GM18498 (cell line): ENCODE results near the gene POP7.

Experiments
- ATAC-seq: cut with Tn5 transposase; IDR thresholded peaks from one replicate; pipeline ENCODE4 v1.9.1; 2021; ENCODE audit warnings: mild to moderate bottlenecking, moderate library complexity; ENCODE audit not compliant: unreplicated experiment

The POP7 gene

DNA sequence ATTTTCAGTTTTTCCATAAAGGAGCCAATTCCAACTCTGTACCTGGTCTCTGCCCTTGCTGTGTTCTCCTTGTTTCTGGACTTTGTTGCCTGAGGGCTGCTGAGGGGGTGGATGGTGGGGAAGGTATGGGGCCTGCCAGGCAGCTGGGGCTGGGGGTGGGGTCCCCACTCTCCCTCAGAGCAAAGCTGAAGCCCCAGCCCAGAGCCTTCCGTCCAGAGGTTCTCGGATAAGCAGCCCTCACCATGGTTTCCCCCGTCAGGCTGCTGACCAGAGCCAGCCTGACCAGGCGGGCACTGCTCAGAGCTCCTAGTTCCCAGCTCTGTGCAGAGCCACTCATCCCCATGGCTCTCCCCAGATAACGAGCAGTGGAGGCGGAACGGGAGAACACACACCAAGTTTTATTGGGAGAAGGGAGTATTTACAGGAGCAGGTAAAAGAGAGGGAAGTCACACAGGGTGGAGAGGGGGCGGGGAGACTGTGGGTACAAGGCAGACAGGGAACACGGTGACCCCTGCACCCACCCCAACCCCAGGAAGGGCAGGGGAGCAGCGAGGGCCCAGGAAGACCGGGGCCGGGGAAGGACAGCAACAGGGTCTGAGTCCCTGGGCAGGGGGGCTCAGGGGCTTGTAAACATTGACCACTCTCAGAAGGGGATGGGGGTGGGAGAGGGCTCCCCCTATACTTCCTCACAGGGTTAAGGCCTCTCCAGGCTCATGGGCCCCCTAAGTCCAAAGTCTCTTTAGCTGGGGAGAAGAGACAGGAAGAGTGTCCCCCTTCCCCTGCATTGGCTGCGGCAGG is 26.6 kb upstream of the POP7 start:
- no peak for ATAC-seq

- ATAC-seq = no peak
Observed at GRCh38 chr7:100679927-100680575, 25.9 kb upstream of the POP7 start.

DNA sequence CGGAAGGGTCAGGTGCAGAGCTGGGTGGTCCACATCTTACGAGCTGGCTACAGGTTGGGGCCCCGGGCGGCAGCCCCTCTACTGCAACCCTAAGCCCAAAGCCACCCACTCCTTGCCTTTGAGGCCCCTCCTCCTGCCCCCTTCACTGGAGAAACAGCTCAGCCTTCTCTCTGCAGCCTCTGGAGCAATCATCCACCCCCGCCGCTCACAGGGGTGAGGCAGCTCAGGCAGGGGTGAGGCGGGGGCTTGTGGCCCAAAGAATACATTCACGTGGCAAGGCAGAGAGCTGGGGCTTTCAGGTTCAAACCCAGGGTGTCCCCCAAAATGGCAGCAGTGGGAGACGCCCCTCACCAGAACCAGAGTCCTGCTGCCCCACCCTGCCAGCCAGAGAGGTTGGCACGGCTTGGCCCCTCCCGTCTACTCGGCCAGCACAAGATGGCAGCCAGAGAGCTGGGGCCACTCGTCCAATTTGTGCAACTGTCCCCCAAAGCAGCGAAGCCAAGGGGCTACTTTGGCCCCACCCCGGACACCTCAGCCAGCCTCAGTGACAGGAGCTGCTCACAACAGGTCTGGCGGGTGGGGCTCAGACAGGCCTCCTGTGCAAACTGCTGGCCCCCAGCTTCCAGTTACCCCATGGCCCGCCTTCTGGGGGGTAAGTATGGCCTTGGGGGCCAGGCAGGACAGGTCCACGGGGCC is 25.2 kb upstream of the POP7 start:
- ATAC-seq = no peak

DNA sequence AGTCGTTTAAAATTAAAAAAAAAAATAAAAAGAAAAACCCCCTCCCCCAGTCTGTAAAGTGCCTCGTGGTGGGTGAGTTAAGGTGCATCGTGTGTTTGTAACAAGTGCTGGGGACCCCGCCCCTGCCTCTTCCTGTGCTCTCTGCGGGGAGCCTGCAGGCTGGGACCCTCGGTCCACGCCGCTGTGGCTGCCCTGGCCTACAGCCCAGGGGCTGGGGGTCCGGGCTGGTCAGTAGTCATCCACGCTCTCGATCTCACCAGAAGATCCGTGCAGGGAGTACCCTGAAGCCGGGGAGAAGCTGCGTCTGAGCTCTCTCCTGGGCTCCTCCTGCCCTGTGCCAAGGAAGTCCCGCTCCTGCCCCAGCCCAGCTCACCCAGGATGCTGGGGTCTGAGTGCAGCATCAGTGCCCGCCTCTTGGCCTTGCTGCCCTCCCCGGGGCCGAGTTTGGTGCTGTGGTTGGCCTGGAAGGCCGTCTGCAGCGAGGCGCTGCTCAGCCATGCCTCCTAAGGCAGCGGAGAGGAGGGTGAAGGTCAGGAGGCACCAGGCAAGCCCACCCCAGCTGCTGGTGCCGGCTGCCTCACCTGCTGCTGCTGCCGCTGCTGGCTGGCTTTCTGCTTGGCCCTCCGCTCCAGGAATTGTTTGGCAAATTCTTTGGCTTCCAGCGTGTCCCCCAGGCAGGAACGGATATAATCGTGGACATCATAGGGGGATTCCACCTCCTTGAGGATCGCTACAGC is 24.3 kb upstream of the POP7 start:
- no peak for ATAC-seq

GRCh38 chr7:100682228-100682741 is 23.6 kb upstream of the POP7 start:
- no peak for ATAC-seq

- no peak for ATAC-seq
Observed at GRCh38 chr7:100682991-100683658, 22.8 kb upstream of the POP7 start.

DNA sequence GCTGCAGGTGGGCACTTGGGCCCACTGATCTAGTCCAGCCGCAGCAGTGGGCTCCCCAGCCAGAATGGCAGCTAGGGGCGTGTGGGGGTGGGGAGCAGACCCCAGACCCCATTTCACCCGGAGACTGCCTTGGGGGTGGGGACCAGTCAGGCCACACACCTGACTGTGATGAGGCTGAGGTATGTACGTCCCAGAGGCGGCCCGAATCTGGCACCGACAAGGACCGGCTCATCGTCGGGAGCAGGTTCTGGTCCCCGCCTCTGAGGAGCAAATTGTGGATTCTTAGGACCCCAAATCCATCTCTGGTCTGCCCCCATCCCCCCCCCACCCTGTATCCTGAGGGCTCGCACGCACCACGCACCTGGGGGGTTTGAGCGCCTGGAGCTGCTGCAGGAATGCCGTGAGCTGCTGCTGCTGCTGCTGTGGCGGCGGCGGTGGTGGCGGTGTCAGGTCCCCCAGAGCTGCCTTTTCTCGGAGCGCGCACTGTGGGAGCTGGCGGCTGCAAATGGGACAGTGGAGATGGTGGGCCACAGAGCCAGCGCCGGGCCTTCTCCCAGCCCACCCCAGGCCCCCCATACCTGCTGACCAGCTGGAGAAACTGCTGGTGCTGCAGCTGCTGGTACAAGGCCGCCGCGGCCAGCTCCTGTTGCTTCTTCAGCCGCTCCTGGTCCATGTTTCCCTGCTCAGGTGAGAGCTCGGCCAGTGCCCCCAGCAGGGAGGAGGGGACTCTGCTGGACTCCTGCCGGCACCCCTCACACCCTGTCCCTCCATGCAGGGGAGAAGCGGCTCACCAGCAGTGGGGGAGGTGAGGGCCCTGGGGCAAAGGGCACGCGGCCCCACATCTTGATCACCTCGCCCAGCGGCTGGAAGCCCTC is 22.0 kb upstream of the POP7 start:
- ATAC-seq = no peak

DNA sequence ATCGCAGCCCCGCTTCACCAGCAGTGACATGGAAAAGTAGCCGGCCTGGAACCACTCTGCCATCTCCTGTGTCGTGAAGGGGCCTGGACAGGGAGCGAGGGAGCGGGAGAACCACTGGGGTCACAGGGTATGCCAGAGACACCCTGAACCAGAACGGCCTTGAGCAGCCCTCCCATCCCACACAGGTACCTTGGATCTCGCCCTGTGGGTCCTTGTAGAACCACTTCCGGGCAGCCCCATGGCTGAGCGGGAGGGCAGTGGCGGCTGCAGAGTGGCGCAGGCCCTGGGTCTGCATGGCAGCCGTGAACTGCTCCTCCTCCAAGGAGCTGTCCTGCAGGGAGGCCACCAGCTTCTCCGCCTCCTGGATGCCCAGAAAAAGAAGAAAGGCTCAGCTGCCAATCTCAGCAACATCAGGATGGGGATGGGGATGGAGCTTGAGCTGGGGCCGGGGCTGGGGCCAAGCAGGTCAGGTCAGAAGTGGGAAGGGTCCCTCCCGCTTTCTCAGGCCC is 21.3 kb upstream of the POP7 start:
- no peak for ATAC-seq

- ATAC-seq = no peak
Observed at GRCh38 chr7:100685049-100685605, 20.8 kb upstream of the POP7 start.

- ATAC-seq = no peak
Observed at GRCh38 chr7:100685631-100686145, 20.2 kb upstream of the POP7 start.

DNA sequence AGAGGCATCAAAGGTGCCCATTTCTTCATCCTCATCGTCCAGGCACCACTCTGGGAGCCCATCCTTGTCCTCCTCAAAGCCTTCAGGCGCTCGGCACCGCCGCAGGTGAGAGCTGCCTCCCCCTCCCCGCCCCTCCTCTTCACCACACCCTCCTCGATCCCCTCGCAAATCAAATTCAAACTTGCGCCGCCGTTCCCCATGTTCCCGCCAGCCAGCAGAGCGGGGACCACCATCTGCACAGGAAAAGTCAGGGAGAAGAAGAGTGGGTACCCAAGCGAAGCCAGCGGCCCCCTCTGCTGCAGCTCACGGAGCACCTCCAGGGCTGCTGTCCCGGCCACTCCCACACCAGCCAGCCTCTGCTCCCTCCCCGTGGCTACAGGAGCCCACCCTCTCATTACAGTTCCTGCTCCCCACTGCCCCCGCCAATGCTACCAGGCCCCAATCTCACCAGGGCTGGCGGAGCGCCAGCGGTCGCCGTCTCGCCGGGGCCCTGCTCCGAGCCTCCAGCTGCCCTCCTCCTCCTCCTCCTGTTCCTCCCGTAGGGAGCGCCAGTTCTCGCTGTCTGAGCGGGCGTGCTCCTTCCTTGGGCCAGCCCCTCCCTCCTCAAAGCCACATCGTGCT is 19.6 kb upstream of the POP7 start:
- ATAC-seq = no peak

DNA sequence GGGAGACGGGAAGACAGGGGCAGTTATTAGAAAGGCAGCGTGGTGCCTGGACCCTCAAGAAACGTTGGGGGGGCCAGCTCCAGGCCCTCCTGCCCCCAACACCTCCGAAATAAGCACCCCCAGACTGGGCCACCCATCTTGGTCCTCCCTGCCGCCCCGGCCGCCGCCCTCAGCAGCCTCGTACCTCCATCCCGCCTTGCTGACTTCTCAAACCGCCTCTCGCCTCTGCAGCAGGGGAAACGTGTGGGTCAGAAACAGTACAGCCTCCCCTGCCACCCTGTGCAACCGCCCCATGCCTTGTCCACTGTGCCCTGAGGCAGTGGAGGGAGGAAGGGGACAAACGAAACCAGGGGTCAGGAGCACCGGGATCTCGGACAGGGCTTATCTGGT is 19.1 kb upstream of the POP7 start:
- no peak for ATAC-seq

DNA sequence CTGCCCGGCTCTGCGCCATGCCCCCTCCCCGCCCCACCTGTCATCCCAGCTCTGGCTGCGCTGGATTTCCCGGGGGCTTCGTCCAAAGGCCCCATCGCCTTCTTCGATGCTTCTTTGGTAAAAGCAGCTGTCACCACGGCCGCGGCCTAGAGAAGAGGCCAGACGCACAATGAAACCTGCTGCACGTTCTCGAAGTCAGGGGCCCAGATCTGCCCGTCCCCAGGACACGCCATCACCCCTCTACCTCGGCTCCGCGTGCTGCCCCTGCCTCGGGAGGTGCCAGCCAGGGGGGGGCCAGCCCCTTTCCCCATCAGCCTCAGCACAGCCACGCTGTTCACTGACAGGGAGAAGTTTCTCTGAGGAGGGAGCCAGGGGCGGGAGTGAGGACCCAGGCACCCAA is 18.7 kb upstream of the POP7 start:
- no peak for ATAC-seq

DNA sequence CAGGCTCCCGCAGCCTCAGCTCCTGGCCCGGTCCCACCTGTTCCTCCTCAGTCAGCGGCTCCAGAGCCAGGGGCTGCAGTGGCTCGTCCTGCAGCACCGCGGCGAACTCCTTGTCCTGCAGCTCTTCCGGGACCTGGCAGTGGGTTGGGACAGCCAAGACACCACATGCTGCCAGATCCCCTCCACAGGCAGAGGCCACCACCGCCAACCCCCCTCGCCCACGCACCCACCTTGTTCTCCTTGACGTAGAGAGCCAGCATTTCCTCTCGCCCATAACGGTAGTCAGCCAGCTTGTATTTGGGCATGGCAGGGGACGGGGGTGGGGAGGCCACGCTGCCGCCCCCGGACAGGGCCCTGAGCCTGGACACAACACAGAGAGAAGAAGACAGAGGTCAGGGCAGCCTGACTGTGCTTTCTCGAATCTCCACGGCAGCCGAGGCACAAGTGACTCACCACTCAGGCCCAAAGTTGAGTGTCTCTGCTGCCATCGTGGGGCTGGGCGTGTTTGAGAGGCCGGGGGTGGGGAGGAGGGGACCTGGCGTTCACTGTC is 18.1 kb upstream of the POP7 start:
- no peak for ATAC-seq

DNA sequence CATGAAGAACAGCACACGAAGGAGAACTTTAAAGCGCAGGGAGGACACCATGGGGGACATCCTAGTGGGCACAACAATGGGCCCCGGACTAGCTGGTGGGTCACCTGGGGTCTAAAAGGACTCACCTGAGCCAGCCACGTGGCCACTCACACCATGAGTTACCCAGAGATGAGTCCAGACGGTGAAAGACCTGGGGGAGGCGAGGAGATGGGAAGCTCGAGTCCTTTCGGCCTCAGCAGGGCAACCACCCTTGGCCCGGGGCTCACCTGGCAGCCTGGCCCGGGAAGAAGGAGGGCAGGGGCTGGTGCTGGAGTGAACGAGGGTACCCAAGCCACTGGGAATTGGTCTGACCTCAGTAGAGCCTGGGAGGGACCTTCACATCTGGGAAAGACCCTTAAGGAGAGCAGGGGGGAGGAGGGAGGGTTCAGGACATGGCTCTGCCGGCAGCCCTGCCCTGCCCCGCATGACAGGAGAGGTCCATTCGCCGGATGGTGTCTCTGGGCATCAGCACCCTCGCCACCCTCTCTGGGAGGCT is 17.5 kb upstream of the POP7 start:
- ATAC-seq = no peak

DNA sequence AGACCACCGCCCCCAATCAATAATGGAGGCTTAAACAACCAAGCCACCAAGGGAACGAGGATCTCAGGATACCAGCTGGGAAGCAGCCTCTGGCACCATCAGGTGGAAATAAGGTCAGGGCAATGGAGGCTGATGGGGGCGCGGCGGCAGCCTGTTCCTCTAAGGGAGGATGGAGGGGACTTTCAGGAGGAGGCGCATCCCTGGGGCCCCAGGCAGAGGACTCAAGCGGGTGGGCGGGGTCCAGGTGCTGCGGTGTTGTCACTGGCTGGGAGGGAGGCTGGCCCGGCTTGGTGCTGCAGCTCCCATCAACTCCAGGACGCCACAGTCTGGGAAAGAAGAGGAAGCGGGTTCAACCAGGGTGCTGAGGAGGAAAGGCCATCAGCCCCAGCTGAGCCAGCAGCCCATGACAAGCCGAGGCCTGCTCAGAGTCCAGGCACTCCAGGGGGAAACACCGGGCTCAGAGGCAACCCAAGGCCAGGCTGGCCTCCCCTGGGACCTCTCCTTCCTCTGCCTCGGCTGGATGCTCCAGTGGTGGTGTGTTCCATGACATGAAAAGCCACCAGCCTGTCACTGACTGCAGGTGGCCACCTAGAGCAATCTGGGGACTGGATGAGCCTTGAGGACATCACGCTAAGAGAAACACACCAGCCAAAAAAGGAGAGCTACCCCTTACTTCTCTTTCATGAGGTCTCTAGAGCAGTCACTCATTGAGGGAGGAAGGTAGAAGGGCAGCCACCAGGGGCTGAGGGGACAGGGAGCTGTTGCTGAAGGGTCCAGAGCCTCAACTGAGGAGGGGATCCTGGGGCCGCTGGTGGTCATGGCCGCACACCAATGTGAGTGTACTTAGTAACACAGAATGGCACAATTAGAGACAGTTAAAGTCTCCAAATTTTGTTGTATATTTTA is 16.4 kb upstream of the POP7 start:
- ATAC-seq = no peak
